ENCODE data around the gene BICD2. TPM values are rescaled to one million over a fixed set of nuclear protein-coding genes. Genes with fewer than 3 reads are reported as not detected.

The BICD2 gene
- total and polyA plus RNA-seq, 2 donors (not counting 1 experiment from before 2014, with no cell fraction given) = 9.1 to 35.8 TPM

DNA sequence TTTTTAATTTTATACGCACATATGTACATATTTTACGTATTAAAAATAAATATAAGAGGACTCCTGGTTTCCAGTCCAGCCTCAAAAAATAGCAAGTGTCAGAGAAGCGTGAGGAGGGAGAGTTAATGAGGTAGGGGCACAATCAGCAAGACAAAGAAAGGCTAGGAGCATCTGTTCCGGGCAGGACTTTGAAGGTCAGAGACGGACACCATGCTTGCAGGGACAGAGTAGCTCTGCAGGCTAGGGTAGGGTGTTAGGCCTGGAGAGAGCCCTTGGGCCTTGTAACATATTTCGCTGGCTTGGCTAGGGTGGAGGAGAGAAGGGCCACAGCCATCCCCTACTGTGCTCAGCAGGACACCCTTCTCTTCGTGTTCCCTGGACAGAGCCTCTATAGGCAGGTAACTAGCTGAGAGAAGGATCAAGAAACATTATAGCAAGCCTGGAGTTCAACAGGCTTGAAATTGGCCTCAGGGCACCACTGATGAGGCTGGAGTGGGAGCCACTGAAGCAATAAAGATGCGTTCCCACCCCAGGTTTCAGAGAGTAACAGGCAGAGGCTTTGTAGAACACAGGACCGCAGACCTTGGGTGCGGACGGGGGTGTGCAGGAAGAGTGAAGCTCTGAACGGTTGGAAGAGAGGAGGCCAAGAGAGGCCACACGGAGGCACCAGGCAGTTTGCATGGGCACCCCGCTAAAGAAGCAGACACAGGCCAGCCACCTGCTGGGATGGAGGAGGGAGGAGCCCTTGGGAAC lies 85.0 kb downstream of the BICD2 start:
- no peak overlapping the region for H2AFZ ChIP-seq (ENCODE audit: low read length)
- DNase-seq (ENCODE audit: low read depth in 2 of 2) = no peak
- no peaks in the 10 kb centered on the region for H3K4me1 ChIP-seq (ENCODE audit: control insufficient read depth, extremely low read depth, insufficient read depth, low read length)

DNA sequence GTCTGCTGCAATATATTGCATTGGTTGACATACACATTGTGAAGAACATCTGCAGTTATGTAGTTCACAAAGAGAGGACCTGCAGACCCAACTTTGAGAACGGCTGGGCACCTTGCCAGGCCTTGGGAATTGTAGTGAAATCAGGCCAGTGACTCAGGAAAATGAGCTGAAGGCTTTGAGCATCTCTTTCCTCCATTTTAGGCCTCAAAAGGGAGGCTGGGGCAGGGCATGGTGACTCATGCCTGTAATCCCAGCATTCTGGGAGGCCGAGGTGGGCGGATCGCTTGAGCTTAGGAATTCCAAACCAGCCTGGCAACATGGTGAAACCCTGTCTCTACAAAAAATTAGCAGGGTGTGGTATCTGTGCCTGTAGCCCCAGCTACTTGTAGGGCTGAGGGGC lies 93.3 kb downstream of the BICD2 start:
- Histone ChIP-seq H2AFZ (ENCODE audit: low read length) (no peak overlapping the region), H3K4me2 (ENCODE audit: extremely low read depth, insufficient read depth, low read length) (peak overlapping the region; percentile 34), H4K20me1 (ENCODE audit: control insufficient read depth, extremely low read depth, insufficient read depth, low read length) (no peaks in the 10 kb centered on the region), H3K27ac (ENCODE audit: insufficient read depth, low read length) (peak overlapping the region; percentile 95), H3K79me2 (ENCODE audit: control insufficient read depth, insufficient read depth, low read length) (peaks cover 32% of the 10 kb centered on the region), H3K27me3 (ENCODE audit: control insufficient read depth, insufficient read depth, low read length) (no peaks in the 10 kb centered on the region), H3K4me1 (ENCODE audit: control insufficient read depth, extremely low read depth, insufficient read depth, low read length) (peaks cover 3% of the 10 kb centered on the region), H3K9me3 (ENCODE audit: control insufficient read depth, insufficient read depth, low read depth, low read length) (no peaks in the 10 kb centered on the region), H3K36me3 (ENCODE audit: control insufficient read depth, insufficient read depth, low read length) (peaks cover 4% of the 10 kb centered on the region), H3K4me3 (replicated peaks in 1 of 4; ENCODE audit: control extremely low read depth in 1 of 4, insufficient read depth in 1 of 4, low read depth in 3 of 4, low read length in 4 of 4) (peak overlapping the region in 3 of 4 experiments; percentile 71 to 99 (median 83)), H3K9ac (ENCODE audit: insufficient read depth, low read length) (no peak overlapping the region)
- TF ChIP-seq EZH2 (IDR thresholded peaks at IDR 0.05; ENCODE audit: low read length, missing control alignments) = no peak
- TF ChIP-seq, protein P1, sequence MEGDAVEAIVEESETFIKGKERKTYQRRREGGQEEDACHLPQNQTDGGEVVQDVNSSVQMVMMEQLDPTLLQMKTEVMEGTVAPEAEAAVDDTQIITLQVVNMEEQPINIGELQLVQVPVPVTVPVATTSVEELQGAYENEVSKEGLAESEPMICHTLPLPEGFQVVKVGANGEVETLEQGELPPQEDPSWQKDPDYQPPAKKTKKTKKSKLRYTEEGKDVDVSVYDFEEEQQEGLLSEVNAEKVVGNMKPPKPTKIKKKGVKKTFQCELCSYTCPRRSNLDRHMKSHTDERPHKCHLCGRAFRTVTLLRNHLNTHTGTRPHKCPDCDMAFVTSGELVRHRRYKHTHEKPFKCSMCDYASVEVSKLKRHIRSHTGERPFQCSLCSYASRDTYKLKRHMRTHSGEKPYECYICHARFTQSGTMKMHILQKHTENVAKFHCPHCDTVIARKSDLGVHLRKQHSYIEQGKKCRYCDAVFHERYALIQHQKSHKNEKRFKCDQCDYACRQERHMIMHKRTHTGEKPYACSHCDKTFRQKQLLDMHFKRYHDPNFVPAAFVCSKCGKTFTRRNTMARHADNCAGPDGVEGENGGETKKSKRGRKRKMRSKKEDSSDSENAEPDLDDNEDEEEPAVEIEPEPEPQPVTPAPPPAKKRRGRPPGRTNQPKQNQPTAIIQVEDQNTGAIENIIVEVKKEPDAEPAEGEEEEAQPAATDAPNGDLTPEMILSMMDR (conservative IDR thresholded peaks at IDR 0.05 in 1 of 2, IDR thresholded peaks at IDR 0.05 in 1 of 2; ENCODE audit: low read depth in 1 of 2, low read length in 2 of 2) = no peak
- DNase-seq (ENCODE audit: low read depth in 2 of 2) = peak; percentile 68 to 84

More for the DNA sequence above, 85.0 kb downstream of the BICD2 start:
- Histone ChIP-seq H3K9ac (ENCODE audit: insufficient read depth, low read length) (no peak overlapping the region), H4K20me1 (ENCODE audit: control insufficient read depth, extremely low read depth, insufficient read depth, low read length) (no peaks in the 10 kb centered on the region), H3K79me2 (ENCODE audit: control insufficient read depth, insufficient read depth, low read length) (no peaks in the 10 kb centered on the region), H3K27me3 (ENCODE audit: control insufficient read depth, insufficient read depth, low read length) (no peaks in the 10 kb centered on the region), H3K4me2 (ENCODE audit: extremely low read depth, insufficient read depth, low read length) (no peak overlapping the region), H3K27ac (ENCODE audit: insufficient read depth, low read length) (no peak overlapping the region), H3K4me3 (replicated peaks in 1 of 4; ENCODE audit: control extremely low read depth in 1 of 4, insufficient read depth in 1 of 4, low read depth in 3 of 4, low read length in 4 of 4) (no peak overlapping the region), H3K9me3 (ENCODE audit: control insufficient read depth, insufficient read depth, low read depth, low read length) (no peaks in the 10 kb centered on the region), H3K36me3 (ENCODE audit: control insufficient read depth, insufficient read depth, low read length) (no peaks in the 10 kb centered on the region)
- TF ChIP-seq, protein P1 (conservative IDR thresholded peaks at IDR 0.05 in 1 of 2, IDR thresholded peaks at IDR 0.05 in 1 of 2; ENCODE audit: low read depth in 1 of 2, low read length in 2 of 2) = no peak
- no peak for TF ChIP-seq EZH2 (IDR thresholded peaks at IDR 0.05; ENCODE audit: low read length, missing control alignments)

- TF ChIP-seq, protein P1 (conservative IDR thresholded peaks at IDR 0.05 in 1 of 2, IDR thresholded peaks at IDR 0.05 in 1 of 2; ENCODE audit: low read depth in 1 of 2, low read length in 2 of 2) = no peak
- no peak for TF ChIP-seq EZH2 (IDR thresholded peaks at IDR 0.05; ENCODE audit: low read length, missing control alignments)
- Histone ChIP-seq H3K36me3 (ENCODE audit: control insufficient read depth, insufficient read depth, low read length) (peaks cover 4% of the 10 kb centered on the region), H4K20me1 (ENCODE audit: control insufficient read depth, extremely low read depth, insufficient read depth, low read length) (no peaks in the 10 kb centered on the region), H3K27me3 (ENCODE audit: control insufficient read depth, insufficient read depth, low read length) (no peaks in the 10 kb centered on the region), H3K4me1 (ENCODE audit: control insufficient read depth, extremely low read depth, insufficient read depth, low read length) (peaks cover 3% of the 10 kb centered on the region), H3K4me2 (ENCODE audit: extremely low read depth, insufficient read depth, low read length) (peak within 1 kb of the TSS; percentile 73), H3K9ac (ENCODE audit: insufficient read depth, low read length) (peak within 1 kb of the TSS; percentile 94), H2AFZ (ENCODE audit: low read length) (peak within 1 kb of the TSS; percentile 82), H3K27ac (ENCODE audit: insufficient read depth, low read length) (peak within 1 kb of the TSS; percentile 95), H3K9me3 (ENCODE audit: control insufficient read depth, insufficient read depth, low read depth, low read length) (no peaks in the 10 kb centered on the region), H3K79me2 (ENCODE audit: control insufficient read depth, insufficient read depth, low read length) (peaks cover 40% of the 10 kb centered on the region), H3K4me3 (replicated peaks in 1 of 4; ENCODE audit: control extremely low read depth in 1 of 4, insufficient read depth in 1 of 4, low read depth in 3 of 4, low read length in 4 of 4) (peak within 1 kb of the TSS; percentile 71 to 99 (median 84))
- DNase-seq (ENCODE audit: low read depth in 2 of 2) = peak; percentile 99
Measured at GRCh38 chr9:92669890-92670708, 94.5 kb downstream of the BICD2 start, which contains the start of gene IPPK. TSS of gene IPPK (minus strand) at chr9:92670131. CDS start at chr9:92669988, 143 bp downstream.
